HUES48 (cell line): ENCODE data around the gene SPON2.
"Not testable (repeated sequence)": the region's sequence is repeated elsewhere in the genome, so short reads cannot be mapped to it uniquely, and the experiment has no call there.

ENCODE experiments used
- H3K27ac ChIP-seq: one replicate; pipeline ENCODE4 v1.7.0; 2013; ENCODE audit warnings: low read depth, low read length, inconsistent platforms
- H3K27me3 ChIP-seq: 2 replicates; pipeline ENCODE4 v1.6.1; 2013; ENCODE audit warnings: mild to moderate bottlenecking, low read length; ENCODE audit not compliant: control insufficient read depth, insufficient read depth
- H3K36me3 ChIP-seq: 2 replicates; pipeline ENCODE4 v1.6.1; 2013; ENCODE audit warnings: low read length; ENCODE audit not compliant: control insufficient read depth, insufficient read depth
- H3K4me1 ChIP-seq: 2 replicates; pipeline ENCODE4 v1.6.1; 2013; ENCODE audit warnings: mild to moderate bottlenecking, low read length; ENCODE audit not compliant: control insufficient read depth, insufficient read depth
- H3K4me3 ChIP-seq: 2 replicates; pipeline ENCODE4 v1.5.1; 2013; ENCODE audit warnings: mild to moderate bottlenecking, low read depth, low read length
- H3K9ac ChIP-seq: 2 replicates; pipeline ENCODE4 v1.6.1; 2013; ENCODE audit warnings: mild to moderate bottlenecking, low read depth, low read length, moderate library complexity
- H3K9me3 ChIP-seq: 2 replicates; pipeline ENCODE4 v1.6.1; 2013; ENCODE audit warnings: low read length; ENCODE audit not compliant: control insufficient read depth, insufficient read depth

SPON2 gene

DNA sequence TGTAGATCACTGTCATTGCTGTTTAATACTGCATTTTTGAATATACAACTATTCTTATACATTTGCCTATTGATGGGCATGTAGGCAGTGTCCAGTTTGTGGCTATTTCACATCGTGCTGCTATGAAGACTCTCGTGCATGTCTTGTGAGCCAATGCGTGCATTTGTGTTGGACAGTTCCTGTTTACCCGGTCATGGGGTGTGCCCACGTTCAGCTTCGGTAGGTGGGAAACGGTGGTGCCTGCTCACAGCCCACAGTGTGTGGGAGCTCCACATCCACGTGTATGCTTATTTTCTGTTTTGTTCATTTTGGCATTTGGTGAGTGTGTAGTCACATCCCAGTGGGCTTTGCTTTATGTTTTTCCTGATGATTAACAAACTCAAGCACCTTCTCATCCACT, 39.4 kb downstream of the SPON2 start:
- Histone ChIP-seq H3K9me3 (no peaks in the 10 kb centered on the region), H3K27me3 (no peaks in the 10 kb centered on the region; the same call in 1 of the 2 replicates), H3K36me3 (no peaks in the 10 kb centered on the region), H3K27ac (no peak overlapping the region), H3K9ac (no peak overlapping the region), H3K4me1 (no peaks in the 10 kb centered on the region), H3K4me3 (no peak overlapping the region)

DNA sequence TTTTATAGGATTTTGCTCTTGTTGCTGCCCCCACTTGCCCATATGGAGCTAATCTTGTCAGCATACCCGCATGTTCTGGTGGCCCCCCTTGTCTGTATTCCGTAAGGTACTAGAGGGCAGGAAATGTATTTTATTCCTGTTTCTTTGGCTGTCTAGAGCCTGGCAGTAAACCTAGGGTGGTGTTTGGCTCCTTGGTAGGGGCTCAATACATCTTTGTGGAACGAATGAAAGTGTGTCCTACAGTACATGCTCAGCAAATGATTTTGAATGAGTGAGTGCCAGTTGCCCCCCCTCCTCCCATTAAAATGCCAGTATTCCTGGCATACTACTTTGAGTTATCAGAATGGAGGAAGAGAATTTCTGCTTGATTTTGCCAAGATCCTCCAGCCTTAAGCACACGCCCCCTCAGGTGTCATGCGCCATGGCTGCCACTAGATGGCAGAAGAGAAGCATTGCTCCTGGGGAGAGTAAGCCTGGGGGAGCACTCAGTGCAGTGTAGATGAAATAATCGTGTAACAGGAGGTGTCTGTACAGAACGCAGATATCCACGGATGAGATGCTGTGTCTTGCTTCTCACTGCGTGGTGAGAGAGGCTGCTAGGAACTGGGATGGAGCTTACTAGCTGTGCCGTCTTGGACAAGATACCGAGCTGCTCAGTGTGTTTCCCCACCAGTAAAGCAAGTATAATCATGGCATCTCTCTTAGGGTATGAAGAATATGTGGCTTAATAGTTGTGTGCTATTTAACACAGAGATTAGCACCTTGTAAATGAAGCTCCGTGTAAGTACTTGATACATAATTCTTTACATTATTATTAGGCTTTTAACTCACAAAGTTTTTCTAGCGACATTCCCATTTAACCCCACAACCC, 41.8 kb downstream of the SPON2 start:
- no peaks in the 10 kb centered on the region for H3K36me3 ChIP-seq
- H3K4me3 ChIP-seq = no peak overlapping the region
- no peak overlapping the region for H3K27ac ChIP-seq
- H3K9me3 ChIP-seq = no peaks in the 10 kb centered on the region
- H3K27me3 ChIP-seq = no peaks in the 10 kb centered on the region; the same call in 1 of the 2 replicates
- no peaks in the 10 kb centered on the region for H3K4me1 ChIP-seq
- H3K9ac ChIP-seq = no peak overlapping the region

DNA sequence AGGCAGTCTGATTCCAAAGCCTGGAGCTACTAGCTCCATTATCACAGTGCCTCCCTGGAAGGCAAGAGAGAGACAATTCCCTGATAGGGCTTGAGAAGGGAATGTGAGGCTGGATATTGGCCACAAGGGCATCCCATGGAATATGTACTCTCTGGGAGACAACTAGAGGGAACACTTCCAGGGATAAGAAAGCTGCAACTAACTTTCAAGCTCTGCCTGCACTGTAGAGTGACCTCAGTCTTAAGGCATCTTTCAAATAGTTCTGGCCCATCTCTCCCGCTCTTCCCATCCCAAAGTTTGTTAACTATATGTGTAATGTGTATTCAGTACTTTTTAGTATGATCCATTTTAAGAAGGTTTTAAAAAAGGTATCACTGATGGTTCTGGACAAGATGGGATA, 45.9 kb downstream of the SPON2 start:
- Histone ChIP-seq H3K36me3 (no peaks in the 10 kb centered on the region), H3K27ac (no peak overlapping the region), H3K4me1 (no peaks in the 10 kb centered on the region), H3K27me3 (no peaks in the 10 kb centered on the region; the same call in 1 of the 2 replicates), H3K4me3 (no peak overlapping the region), H3K9ac (no peak overlapping the region), H3K9me3 (no peaks in the 10 kb centered on the region)

DNA sequence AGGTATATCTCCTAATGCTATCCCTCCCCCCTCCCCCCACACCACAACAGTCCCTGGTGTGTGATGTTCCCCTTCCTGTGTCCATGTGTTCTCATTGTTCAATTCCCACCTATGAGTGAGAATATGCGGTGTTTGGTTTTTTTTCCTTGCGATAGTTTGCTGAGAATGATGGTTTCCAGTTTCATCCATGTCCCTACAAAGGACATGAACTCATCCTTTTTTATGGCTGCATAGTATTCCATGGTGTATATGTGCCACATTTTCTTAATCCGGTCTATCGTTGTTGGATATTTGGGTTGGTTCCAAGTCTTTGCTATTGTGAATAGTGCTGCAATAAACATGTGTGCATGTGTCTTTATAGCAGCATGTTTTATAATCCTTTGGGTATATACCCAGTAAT, 46.9 kb downstream of the SPON2 start:
- H3K9me3 ChIP-seq, H3K36me3 ChIP-seq, H3K27ac ChIP-seq, H3K4me3 ChIP-seq, H3K9ac ChIP-seq, H3K27me3 ChIP-seq, H3K4me1 ChIP-seq: not testable (repeated sequence)

DNA sequence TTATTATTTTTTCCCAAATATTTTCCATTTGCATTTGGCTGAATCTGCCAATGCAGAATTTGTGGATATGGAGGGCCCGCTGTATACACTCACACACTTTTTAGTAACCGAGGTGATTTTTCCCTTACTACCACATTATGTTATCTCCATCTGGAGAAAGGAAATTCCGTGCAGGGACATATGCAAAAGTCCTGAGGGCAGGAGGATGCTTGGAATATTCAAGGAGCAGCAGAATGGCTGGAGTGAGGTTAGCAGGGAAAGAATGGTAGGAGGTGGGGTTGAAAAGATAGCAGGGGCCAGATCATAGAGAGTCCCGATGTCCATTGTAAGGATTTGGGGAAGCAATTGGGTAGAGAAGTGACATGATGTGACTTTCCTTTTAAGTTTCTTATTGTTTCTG, 47.6 kb downstream of the SPON2 start:
- Histone ChIP-seq H3K27ac (no peak overlapping the region), H3K36me3 (no peaks in the 10 kb centered on the region), H3K9me3 (no peaks in the 10 kb centered on the region), H3K4me3 (no peak overlapping the region), H3K9ac (no peak overlapping the region), H3K27me3 (no peaks in the 10 kb centered on the region; the same call in 1 of the 2 replicates), H3K4me1 (no peaks in the 10 kb centered on the region)

DNA sequence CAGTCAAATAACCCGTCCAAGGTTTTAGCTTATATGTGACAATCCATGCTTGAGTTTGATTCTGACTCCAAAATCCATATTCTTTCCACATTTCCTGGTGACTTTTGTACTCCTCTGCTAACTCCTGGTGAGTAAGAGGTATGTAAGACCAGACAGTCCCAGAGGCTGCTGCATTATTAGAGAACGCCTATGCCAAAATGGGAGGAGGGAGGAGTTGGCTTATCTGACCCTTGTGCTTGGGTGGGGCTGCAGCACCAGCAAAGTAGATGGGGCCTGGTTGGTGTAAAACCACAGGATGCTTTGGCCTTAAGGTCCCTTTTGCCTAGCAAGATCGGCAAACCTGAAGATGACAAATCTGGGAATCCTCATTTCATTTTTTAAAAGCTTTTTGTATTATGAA, 49.9 kb downstream of the SPON2 start:
- Histone ChIP-seq H3K4me1 (no peaks in the 10 kb centered on the region), H3K27me3 (no peaks in the 10 kb centered on the region; the same call in 1 of the 2 replicates), H3K4me3 (no peak overlapping the region), H3K9ac (no peak overlapping the region), H3K9me3 (no peaks in the 10 kb centered on the region), H3K36me3 (no peaks in the 10 kb centered on the region), H3K27ac (no peak overlapping the region)
